Occipital lobe (tissue), 2 donors: ENCODE data around the gene CCL16. TPM values are rescaled to one million over a fixed set of nuclear protein-coding genes. Genes with fewer than 3 reads are reported as not detected.
"Not testable (repeated sequence)": the region's sequence is repeated elsewhere in the genome, so short reads cannot be mapped to it uniquely, and the experiment has no call there.

Source experiments
- DNase-seq: peaks from one replicate; lab custom pipeline; 2025; lab: John Stamatoyannopoulos, UW
- total RNA-seq: library from RNA; depleted of rRNA; stranded (reverse); fragments of >200 nt; gene quantifications from one replicate; pipeline ENCODE4 v1.2.3, GENCODE V29; 2014

CCL16 gene
- not detected for total RNA-seq

GRCh38 chr17:35981246-35981645 lies at the start of gene CCL16:
Gene CCL16 (minus strand): TSS chr17:35981497. CDS start chr17:35981420, 77 bp downstream.
- no peak for DNase-seq

- DNase-seq = no peak
Measured at GRCh38 chr17:36030956-36031355, 49.7 kb upstream of the CCL16 start.

GRCh38 chr17:36027761-36028160 lies 46.5 kb upstream of the CCL16 start:
- DNase-seq = no peak

- no peak for DNase-seq
Measured at GRCh38 chr17:36024106-36024869, 43.0 kb upstream of the CCL16 start.

- no peak for DNase-seq
Measured at GRCh38 chr17:36019423-36019822, 38.1 kb upstream of the CCL16 start.

- no peak for DNase-seq
Measured at GRCh38 chr17:36017799-36018198, 36.5 kb upstream of the CCL16 start, which contains the start of gene CCL23. Gene CCL23 (minus strand): TSS chr17:36017972. CDS start chr17:36017897, 75 bp downstream.

GRCh38 chr17:36016555-36016954 lies 35.3 kb upstream of the CCL16 start:
- DNase-seq = no peak

- DNase-seq = not testable (repeated sequence)
Measured at GRCh38 chr17:36015895-36016294, 34.6 kb upstream of the CCL16 start.

GRCh38 chr17:36014946-36015345 lies 33.6 kb upstream of the CCL16 start:
- no peak for DNase-seq

GRCh38 chr17:36011201-36011600 lies 29.9 kb upstream of the CCL16 start:
- no peak for DNase-seq

GRCh38 chr17:36008998-36009665 lies 27.8 kb upstream of the CCL16 start:
- DNase-seq = no peak

GRCh38 chr17:36004594-36005108 lies 23.4 kb upstream of the CCL16 start:
- no peak for DNase-seq

GRCh38 chr17:36002631-36003030 lies 21.3 kb upstream of the CCL16 start:
- DNase-seq = no peak

- DNase-seq = no peak
Measured at GRCh38 chr17:36001862-36002603, 20.7 kb upstream of the CCL16 start.

- no peak for DNase-seq
Measured at GRCh38 chr17:36001110-36001771, 19.9 kb upstream of the CCL16 start, which contains the start of gene CCL15. Gene CCL15 (minus strand): TSS chr17:36001553. CDS start chr17:36001492, 61 bp downstream.

- no peak for DNase-seq
Measured at GRCh38 chr17:36000732-36001109, 19.4 kb upstream of the CCL16 start.

- no peak for DNase-seq
Measured at GRCh38 chr17:35998756-35999155, 17.5 kb upstream of the CCL16 start.

- no peak for DNase-seq
Measured at GRCh38 chr17:35998018-35998545, 16.8 kb upstream of the CCL16 start.

- not testable (repeated sequence) for DNase-seq
Measured at GRCh38 chr17:35995346-35995745, 14.0 kb upstream of the CCL16 start.

GRCh38 chr17:35991075-35991474 lies 9.8 kb upstream of the CCL16 start:
- DNase-seq = no peak

GRCh38 chr17:35988164-35988563 lies 6.9 kb upstream of the CCL16 start:
- no peak for DNase-seq
